Endothelial cell of umbilical vein (primary cell): ENCODE results near the gene ARID3B. TPM values are rescaled to one million over a fixed set of nuclear protein-coding genes. Genes with fewer than 3 reads are reported as not detected.
"Not testable (repeated sequence)": the region's sequence is repeated elsewhere in the genome, so short reads cannot be mapped to it uniquely, and the experiment has no call there.

Source experiments
- BruUV-seq: library from RNA; stranded (reverse); fragments of 400-500 nt; replicated peaks from 2 replicates; lab custom pipeline; 2021; lab: Mats Ljungman, UMichigan
- CTCF ChIA-PET: fragments of 300-600, 350-600 bp; sonication (Branson Sonifier 250); formaldehyde crosslinking; loops from one replicate; lab custom pipeline; 2021; ENCODE audit warnings: antibody characterized with exemption, inconsistent platforms; lab: Charles Lee
- POLR2A ChIA-PET: fragments of 300-600, 350-600 bp; sonication (Branson Sonifier 250); formaldehyde crosslinking; loops from one replicate; lab custom pipeline; 2021; ENCODE audit warnings: antibody characterized with exemption, inconsistent platforms; lab: Charles Lee
- DNase-seq: peaks from one replicate; pipeline ENCODE4 v3.0.0-alpha.2; 2011; ENCODE audit warnings: low read depth, low spot score
- FAIRE-seq: peaks from 2 replicates; lab custom pipeline; 2011; peaks lifted over from hg19 to GRCh38; lab: Jason Lieb, UNC
- H2AFZ ChIP-seq: 2 replicates; pipeline ENCODE4 v1.6.0; 2012; ENCODE audit warnings: low read depth, low read length, control low read depth, inconsistent platforms
- H3K27ac ChIP-seq: 2 replicates; pipeline ENCODE4 v1.5.1; 2011; ENCODE audit warnings: low read depth, mild to moderate bottlenecking, control low read depth, low read length, moderate library complexity; ENCODE audit not compliant: insufficient read depth
- H3K27me3 ChIP-seq, 2 experiments: 2 replicates each; pipeline versions ENCODE4 v1.6.0 to v1.6.1; 2011; ENCODE audit warnings: low read length in 2 of 2, mixed read lengths in 1 of 2; ENCODE audit not compliant: control insufficient read depth in 2 of 2, insufficient read depth in 2 of 2
- H3K36me3 ChIP-seq, 2 experiments: 2 replicates in 1 of 2; 3 replicates in 1 of 2; pipeline ENCODE4 v1.5.1; 2011; ENCODE audit warnings: low read length in 2 of 2, mild to moderate bottlenecking in 1 of 2, moderate library complexity in 1 of 2; ENCODE audit not compliant: control insufficient read depth in 2 of 2, insufficient read depth in 2 of 2; ENCODE audit errors: extremely low read depth in 1 of 2
- H3K4me1 ChIP-seq: 3 replicates; pipeline ENCODE4 v1.5.1; 2011; ENCODE audit warnings: mild to moderate bottlenecking, low read length; ENCODE audit not compliant: control insufficient read depth, insufficient read depth; ENCODE audit errors: extremely low read depth
- H3K4me2 ChIP-seq: 2 replicates; pipeline ENCODE4 v1.6.1; 2011; ENCODE audit warnings: low read length, control low read depth, mixed read lengths; ENCODE audit not compliant: insufficient read depth
- H3K4me3 ChIP-seq, 3 experiments: fragments of 200-600 bp in 1 of 3; sonication (generic), shearing (Covaris generic) in 1 of 3; replicated peaks in 1 of 3; 2 replicates each; pipeline ENCODE4 v1.5.1; 2011 to 2016; ENCODE audit warnings: control low read depth in 3 of 3, low read length in 3 of 3, mild to moderate bottlenecking in 2 of 3, inconsistent platforms in 1 of 3, low read depth in 1 of 3, moderate library complexity in 1 of 3; ENCODE audit not compliant: insufficient read depth in 1 of 3
- H3K79me2 ChIP-seq: 2 replicates; pipeline ENCODE4 v1.6.0; 2012; ENCODE audit warnings: low read length, inconsistent platforms; ENCODE audit not compliant: control insufficient read depth, insufficient read depth
- H3K9ac ChIP-seq: replicated peaks from 2 replicates; pipeline ENCODE3; 2011; ENCODE audit warnings: low read length, control low read depth; ENCODE audit not compliant: insufficient read depth; ENCODE audit errors: extremely low read depth
- H3K9me1 ChIP-seq: replicated peaks from 3 replicates; pipeline ENCODE4 v1.6.0; 2011; ENCODE audit warnings: mild to moderate bottlenecking, low read length; ENCODE audit not compliant: control insufficient read depth, insufficient read depth; ENCODE audit errors: extremely low read depth
- H3K9me3 ChIP-seq: replicated peaks from 2 replicates; pipeline ENCODE4 v1.5.1; 2012; ENCODE audit warnings: low read length, inconsistent platforms; ENCODE audit not compliant: control insufficient read depth, insufficient read depth
- H4K20me1 ChIP-seq: replicated peaks from 2 replicates; pipeline ENCODE3; 2011; ENCODE audit warnings: mild to moderate bottlenecking, low read length; ENCODE audit not compliant: control insufficient read depth, insufficient read depth; ENCODE audit errors: extremely low read depth
- CTCF ChIP-seq, 2 donors: IDR thresholded peaks; 1 replicate in 1 of 2; 2 replicates in 1 of 2; pipeline ENCODE4 v1.5.1; 2011; ENCODE audit warnings: low read length in 2 of 2, mild to moderate bottlenecking in 2 of 2, moderate library complexity in 2 of 2, control low read depth in 1 of 2, inconsistent platforms in 1 of 2, low read depth in 1 of 2; ENCODE audit not compliant: insufficient read depth in 1 of 2; ENCODE audit errors: extremely low read depth in 1 of 2
- EZH2 ChIP-seq: IDR thresholded peaks from 2 replicates; pipeline ENCODE4 v1.6.1; 2012; ENCODE audit warnings: borderline replicate concordance, low read depth, mild to moderate bottlenecking, moderate library complexity, low read length, inconsistent platforms; ENCODE audit not compliant: severe bottlenecking
- FOS ChIP-seq: IDR thresholded peaks from 2 replicates; pipeline ENCODE4 v1.6.1; 2011; ENCODE audit warnings: mild to moderate bottlenecking, low read length, moderate library complexity, borderline replicate concordance; ENCODE audit not compliant: insufficient read depth
- GATA2 ChIP-seq: IDR thresholded peaks from 2 replicates; pipeline ENCODE4 v1.7.0; 2011; ENCODE audit warnings: low read depth, mild to moderate bottlenecking, moderate library complexity, mixed read lengths, low read length; ENCODE audit not compliant: insufficient read length, insufficient read depth
- JUN ChIP-seq: IDR thresholded peaks from 2 replicates; pipeline ENCODE4 v1.6.1; 2011; ENCODE audit warnings: borderline replicate concordance, low read depth; ENCODE audit not compliant: insufficient read length, insufficient read depth
- MYC ChIP-seq: IDR thresholded peaks from one replicate; pipeline ENCODE4 v1.6.1; 2011; ENCODE audit warnings: mild to moderate bottlenecking, low read depth, low read length
- POLR2A ChIP-seq: IDR thresholded peaks from 2 replicates; pipeline ENCODE4 v1.6.1; 2012; ENCODE audit warnings: low read depth, mild to moderate bottlenecking, control low read depth, low read length
- POLR2AphosphoS5 ChIP-seq: IDR thresholded peaks from 2 replicates; pipeline ENCODE4 v1.6.1; 2012; ENCODE audit warnings: low read depth, mild to moderate bottlenecking, control low read depth, low read length, moderate library complexity; ENCODE audit not compliant: insufficient read depth
- dilution Hi-C: fragments of 300-500 bp; cut with MboI; formaldehyde crosslinking; loops from one replicate; pipeline ENCODE4 v1.15.0; 2019; ENCODE audit warnings: low sequenced_read_pairs; ENCODE audit not compliant: extremely low pct_ligation_motif_present
- intact Hi-C: fragments of 100-400 bp; cut with micrococcal nuclease; formaldehyde crosslinking; loops from one replicate; pipeline ENCODE4 v1.10.0; 2022
- polyA plus RNA-seq, 4 experiments: library from polyadenylated mRNA; depleted of rRNA in 3 of 4; stranded (reverse) in 3 of 4; unstranded in 1 of 4; fragments of >200 nt; gene quantifications; 2 replicates each; pipeline versions ENCODE4 v1.2.1 to v1.2.3, GENCODE V29; 2011 to 2012; ENCODE audit warnings: missing spikeins in 1 of 4
- total RNA-seq: library from RNA; stranded (reverse); gene quantifications from 2 replicates; pipeline ENCODE4 v1.2.3, GENCODE V29; 2021
- TF ChIP-seq, protein P1 (sequence below): IDR thresholded peaks from 2 replicates; pipeline ENCODE4 v1.6.1; 2011; ENCODE audit not compliant: insufficient read depth, insufficient read length

ARID3B gene
- total and polyA plus RNA-seq, 2 donors (not counting 3 experiments of a cell fraction or from before 2014, with no cell fraction given) = 6.2 to 10.0 TPM

DNA sequence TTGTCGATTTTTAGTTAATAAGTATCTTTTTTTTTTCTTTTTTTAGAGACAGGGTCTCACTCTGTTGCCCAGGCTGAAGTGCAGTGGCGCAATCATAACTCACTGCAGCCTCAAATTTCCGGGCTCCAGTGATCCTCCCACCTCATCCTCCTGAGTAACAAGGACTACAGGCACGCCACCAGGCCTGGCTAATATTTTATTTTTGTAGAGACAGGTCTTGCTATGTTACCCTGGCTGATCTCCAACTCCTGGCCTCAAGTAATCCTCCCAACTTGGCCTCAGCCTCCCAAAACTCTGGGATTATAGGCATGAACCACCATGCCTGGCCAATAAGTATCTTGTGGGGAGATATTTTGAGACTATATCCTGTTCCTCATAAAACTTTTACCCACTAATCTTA, 29.4 kb upstream of the ARID3B start:
- CTCF ChIA-PET = no interaction called here
- dilution Hi-C loops (no loop called here), intact Hi-C loops (no loop called here)
- DNase-seq (no peak), FAIRE-seq (peak; percentile 28)
- Histone ChIP-seq H3K9me1 (no peaks in the 10 kb centered on the region), H3K9ac (peak overlapping the region; percentile 22), H3K9me3 (no peaks in the 10 kb centered on the region), H2AFZ (peak overlapping the region; percentile 20), H3K27me3 (no peaks in the 10 kb centered on the region), H3K4me2 (peak overlapping the region; percentile 37), H4K20me1 (no peaks in the 10 kb centered on the region), H3K4me1 (peaks cover 19% of the 10 kb centered on the region), H3K4me3 (no peak overlapping the region), H3K79me2 (no peaks in the 10 kb centered on the region), H3K36me3 (no peaks in the 10 kb centered on the region), H3K27ac (peak overlapping the region; percentile 74)
- POLR2A ChIA-PET = no interaction called here
- TF ChIP-seq GATA2 = no peak
- no peak for TF ChIP-seq POLR2AphosphoS5
- TF ChIP-seq CTCF (IDR thresholded peaks at IDR 0.05; ENCODE audit: extremely low read depth in 1 of 2, insufficient read depth in 1 of 2, low read depth in 1 of 2, low read length in 2 of 2) = no peak
- TF ChIP-seq, protein P1, sequence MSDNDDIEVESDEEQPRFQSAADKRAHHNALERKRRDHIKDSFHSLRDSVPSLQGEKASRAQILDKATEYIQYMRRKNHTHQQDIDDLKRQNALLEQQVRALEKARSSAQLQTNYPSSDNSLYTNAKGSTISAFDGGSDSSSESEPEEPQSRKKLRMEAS = no peak
- TF ChIP-seq FOS = no peak
- no peak for TF ChIP-seq POLR2A
- no peak for TF ChIP-seq MYC
- TF ChIP-seq EZH2 = no peak
- TF ChIP-seq JUN = no peak
- BruUV-seq = TSS peak; percentile 96

- FAIRE-seq, DNase-seq, H3K4me2 ChIP-seq, H2AFZ ChIP-seq, H4K20me1 ChIP-seq, intact Hi-C loops, H3K27ac ChIP-seq, H3K79me2 ChIP-seq, H3K36me3 ChIP-seq, H3K9ac ChIP-seq, H3K27me3 ChIP-seq, POLR2A ChIA-PET, H3K4me3 ChIP-seq, BruUV-seq, dilution Hi-C loops, H3K9me1 ChIP-seq, H3K9me3 ChIP-seq: not testable (repeated sequence)
- CTCF ChIA-PET = interaction anchor here (0.5 kb wide), 1 partner anchor 36 kb away, joined by 3 read pairs; no protein-coding TSS in a partner anchor
- H3K4me1 ChIP-seq = peaks cover 19% of the 10 kb centered on the region
These were observed 27.0 kb upstream of the ARID3B start for GRCh38 chr15:74514059-74514458.
